HL-60 (cell line): ENCODE measurements around the gene KLHL36.

Experiments
- GABPA ChIP-seq: IDR thresholded peaks from 2 replicates; pipeline ENCODE4 v1.6.1; 2012; ENCODE audit warnings: low read depth
- POLR2AphosphoS5 ChIP-seq: IDR thresholded peaks from 2 replicates; pipeline ENCODE4 v1.6.1; 2012; ENCODE audit warnings: low read depth
- TF ChIP-seq, protein P1 (sequence below): IDR thresholded peaks from one replicate; pipeline ENCODE4 v1.5.1; 2011; ENCODE audit warnings: low read length, control low read depth, inconsistent platforms; ENCODE audit not compliant: insufficient read depth
- TF ChIP-seq, protein P2 (sequence below): IDR thresholded peaks from 2 replicates; pipeline ENCODE4 v1.6.1; 2012; ENCODE audit warnings: low read depth; ENCODE audit not compliant: insufficient replicate concordance

DNA sequence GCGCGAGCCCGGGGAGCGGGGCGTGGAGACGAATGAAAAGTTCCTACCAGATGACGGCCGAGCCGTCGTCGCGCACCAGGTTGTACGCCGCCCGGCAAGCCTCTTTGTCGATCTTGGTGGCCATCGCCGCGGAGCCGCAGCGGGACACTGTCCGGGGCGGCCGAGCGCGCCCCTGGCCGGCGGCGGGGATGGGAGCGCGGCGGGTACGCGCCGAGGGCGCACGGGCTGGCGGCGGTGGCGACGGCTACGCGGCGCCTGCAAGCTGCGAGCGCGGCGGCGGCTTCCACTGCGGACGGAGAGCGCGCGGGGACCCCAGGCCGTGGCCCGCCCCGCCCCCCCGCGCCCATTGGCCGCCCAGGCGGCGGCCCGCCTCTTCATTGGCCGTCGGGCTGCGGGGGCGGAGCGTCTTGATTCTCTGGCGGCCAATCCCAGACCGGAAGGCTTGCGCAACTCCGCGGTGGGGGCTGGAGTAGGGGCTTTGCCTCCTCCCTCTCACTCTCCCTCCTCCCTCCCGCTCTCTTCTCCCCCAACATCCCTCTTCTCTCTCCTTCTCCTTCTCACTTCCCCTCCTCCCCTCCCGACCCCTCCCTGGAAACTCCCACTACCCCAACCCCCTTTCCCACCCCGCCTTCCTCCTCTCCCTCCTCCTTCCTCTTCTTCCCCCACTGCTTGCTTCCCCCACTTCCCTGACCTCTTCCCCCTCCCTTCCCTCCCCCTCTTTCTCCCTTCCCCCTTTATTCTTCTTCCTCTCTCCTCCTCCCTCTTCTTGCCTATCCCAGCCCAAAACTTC, 30.3 kb upstream of the KLHL36 start, which contains the start of gene COTL1:
- TF ChIP-seq, protein P1, sequence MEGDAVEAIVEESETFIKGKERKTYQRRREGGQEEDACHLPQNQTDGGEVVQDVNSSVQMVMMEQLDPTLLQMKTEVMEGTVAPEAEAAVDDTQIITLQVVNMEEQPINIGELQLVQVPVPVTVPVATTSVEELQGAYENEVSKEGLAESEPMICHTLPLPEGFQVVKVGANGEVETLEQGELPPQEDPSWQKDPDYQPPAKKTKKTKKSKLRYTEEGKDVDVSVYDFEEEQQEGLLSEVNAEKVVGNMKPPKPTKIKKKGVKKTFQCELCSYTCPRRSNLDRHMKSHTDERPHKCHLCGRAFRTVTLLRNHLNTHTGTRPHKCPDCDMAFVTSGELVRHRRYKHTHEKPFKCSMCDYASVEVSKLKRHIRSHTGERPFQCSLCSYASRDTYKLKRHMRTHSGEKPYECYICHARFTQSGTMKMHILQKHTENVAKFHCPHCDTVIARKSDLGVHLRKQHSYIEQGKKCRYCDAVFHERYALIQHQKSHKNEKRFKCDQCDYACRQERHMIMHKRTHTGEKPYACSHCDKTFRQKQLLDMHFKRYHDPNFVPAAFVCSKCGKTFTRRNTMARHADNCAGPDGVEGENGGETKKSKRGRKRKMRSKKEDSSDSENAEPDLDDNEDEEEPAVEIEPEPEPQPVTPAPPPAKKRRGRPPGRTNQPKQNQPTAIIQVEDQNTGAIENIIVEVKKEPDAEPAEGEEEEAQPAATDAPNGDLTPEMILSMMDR = no peak
- TF ChIP-seq POLR2AphosphoS5 = no peak; the same call in 1 of the 2 replicates
- TF ChIP-seq GABPA = no peak
- TF ChIP-seq, protein P2, sequence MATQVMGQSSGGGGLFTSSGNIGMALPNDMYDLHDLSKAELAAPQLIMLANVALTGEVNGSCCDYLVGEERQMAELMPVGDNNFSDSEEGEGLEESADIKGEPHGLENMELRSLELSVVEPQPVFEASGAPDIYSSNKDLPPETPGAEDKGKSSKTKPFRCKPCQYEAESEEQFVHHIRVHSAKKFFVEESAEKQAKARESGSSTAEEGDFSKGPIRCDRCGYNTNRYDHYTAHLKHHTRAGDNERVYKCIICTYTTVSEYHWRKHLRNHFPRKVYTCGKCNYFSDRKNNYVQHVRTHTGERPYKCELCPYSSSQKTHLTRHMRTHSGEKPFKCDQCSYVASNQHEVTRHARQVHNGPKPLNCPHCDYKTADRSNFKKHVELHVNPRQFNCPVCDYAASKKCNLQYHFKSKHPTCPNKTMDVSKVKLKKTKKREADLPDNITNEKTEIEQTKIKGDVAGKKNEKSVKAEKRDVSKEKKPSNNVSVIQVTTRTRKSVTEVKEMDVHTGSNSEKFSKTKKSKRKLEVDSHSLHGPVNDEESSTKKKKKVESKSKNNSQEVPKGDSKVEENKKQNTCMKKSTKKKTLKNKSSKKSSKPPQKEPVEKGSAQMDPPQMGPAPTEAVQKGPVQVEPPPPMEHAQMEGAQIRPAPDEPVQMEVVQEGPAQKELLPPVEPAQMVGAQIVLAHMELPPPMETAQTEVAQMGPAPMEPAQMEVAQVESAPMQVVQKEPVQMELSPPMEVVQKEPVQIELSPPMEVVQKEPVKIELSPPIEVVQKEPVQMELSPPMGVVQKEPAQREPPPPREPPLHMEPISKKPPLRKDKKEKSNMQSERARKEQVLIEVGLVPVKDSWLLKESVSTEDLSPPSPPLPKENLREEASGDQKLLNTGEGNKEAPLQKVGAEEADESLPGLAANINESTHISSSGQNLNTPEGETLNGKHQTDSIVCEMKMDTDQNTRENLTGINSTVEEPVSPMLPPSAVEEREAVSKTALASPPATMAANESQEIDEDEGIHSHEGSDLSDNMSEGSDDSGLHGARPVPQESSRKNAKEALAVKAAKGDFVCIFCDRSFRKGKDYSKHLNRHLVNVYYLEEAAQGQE = peak; percentile 36
